HG03196 (cell line): Measurements from ENCODE around the gene CTIF.

ENCODE experiments used
- ATAC-seq: cut with Tn5 transposase; IDR thresholded peaks from one replicate; pipeline ENCODE4 v1.9.1; 2021; ENCODE audit not compliant: unreplicated experiment

Gene CTIF

GRCh38 chr18:48904091-48904490, 365.3 kb downstream of the CTIF start:
- ATAC-seq, result no peak

GRCh38 chr18:48904847-48905394, 366.1 kb downstream of the CTIF start:
- ATAC-seq, result no peak

- no peak for ATAC-seq
Measured at GRCh38 chr18:48905513-48905912, 366.7 kb downstream of the CTIF start.

- ATAC-seq, result no peak
Measured at GRCh38 chr18:48908916-48909315, 370.1 kb downstream of the CTIF start.

- no peak for ATAC-seq
Measured at GRCh38 chr18:48909721-48910120, 370.9 kb downstream of the CTIF start.

- ATAC-seq, result no peak
Measured at GRCh38 chr18:48910972-48911545, 372.2 kb downstream of the CTIF start.
